Memory B cell (primary cell): ENCODE data around the gene ANKRD13A.
A peak's percentile ranks its signal among the peaks of the same experiment; 100 is the strongest.
"Not testable (repeated sequence)": the region's sequence is repeated elsewhere in the genome, so short reads cannot be mapped to it uniquely, and the experiment has no call there.

Experiments used
- ATAC-seq: fragments of 150-1000 bp; cut with Tn5 transposase; 2 replicates; pipeline ENCODE4 v1.10.0; 2021; ENCODE audit warnings: low read depth, mild to moderate bottlenecking, moderate library complexity
- DNase-seq, 2 donors: peaks; one replicate each; pipeline ENCODE4 v3.0.0; 2022; ENCODE audit warnings: low spot score in 2 of 2
- H3K27ac Mint-ChIP-seq: one replicate; pipeline ENCODE4 v1.8.0; 2022; ENCODE audit warnings: mild to moderate bottlenecking, moderate library complexity, mixed read lengths
- H3K27me3 Mint-ChIP-seq: one replicate; pipeline ENCODE4 v1.8.0; 2022; ENCODE audit warnings: mixed read lengths
- H3K36me3 Mint-ChIP-seq: one replicate; pipeline ENCODE4 v1.8.0; 2022; ENCODE audit warnings: mild to moderate bottlenecking, mixed read lengths
- H3K4me1 Mint-ChIP-seq: one replicate; pipeline ENCODE4 v1.8.0; 2022; ENCODE audit warnings: mixed read lengths
- H3K4me3 Mint-ChIP-seq: one replicate; pipeline ENCODE4 v1.8.0; 2022; ENCODE audit warnings: mild to moderate bottlenecking, moderate library complexity, mixed read lengths
- H3K9me3 Mint-ChIP-seq: one replicate; pipeline ENCODE4 v1.8.0; 2022; ENCODE audit warnings: mixed read lengths

The ANKRD13A gene

DNA sequence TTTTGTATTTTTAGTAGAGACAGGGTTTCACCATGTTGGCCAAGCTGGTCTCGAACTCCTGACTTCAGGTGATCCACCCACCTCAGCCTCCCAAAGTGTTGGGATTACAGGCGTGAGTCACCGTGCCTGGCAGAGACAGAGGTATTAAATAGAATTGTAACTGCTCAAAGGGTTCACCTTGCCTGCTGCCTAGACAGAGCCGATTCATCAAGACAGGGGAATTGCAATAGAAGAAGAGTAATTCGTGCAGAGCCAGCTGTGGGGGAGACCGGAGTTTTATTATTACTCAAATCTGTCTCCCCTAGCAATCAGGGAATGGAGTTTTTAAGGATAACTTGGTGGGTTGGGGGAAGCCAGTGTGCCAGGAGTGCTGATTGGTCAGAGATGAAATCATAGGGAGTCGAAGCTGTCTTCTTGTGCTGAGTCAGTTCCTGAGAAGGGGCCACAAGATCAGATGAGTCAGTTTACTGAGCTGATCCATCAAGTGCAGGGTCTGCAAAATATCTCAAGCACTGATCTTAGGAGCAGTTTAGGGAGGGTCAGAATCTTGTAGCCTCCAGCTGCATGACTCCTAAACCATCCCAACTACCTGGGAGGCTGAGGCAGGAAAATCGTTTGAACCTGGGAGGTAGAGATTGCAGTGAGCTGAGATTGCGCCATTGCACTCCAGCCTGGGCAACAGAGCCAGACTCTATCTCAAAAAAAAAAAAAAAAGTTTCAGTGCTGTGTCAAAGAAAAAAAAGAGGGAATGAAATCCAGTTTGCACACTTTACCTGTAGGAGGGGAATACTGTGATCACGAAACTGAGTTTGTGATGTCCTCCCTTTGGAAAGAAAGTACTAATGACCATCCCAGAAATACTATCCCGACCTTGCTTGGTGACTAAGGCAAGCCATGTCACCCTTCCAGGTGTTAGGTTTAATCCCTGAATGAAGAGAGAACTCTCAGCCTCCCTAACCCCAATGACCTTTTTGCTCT is 56.4 kb downstream of the ANKRD13A start:
- H3K27me3 Mint-ChIP-seq, H3K27ac Mint-ChIP-seq, ATAC-seq, DNase-seq, H3K9me3 Mint-ChIP-seq, H3K4me1 Mint-ChIP-seq, H3K36me3 Mint-ChIP-seq, H3K4me3 Mint-ChIP-seq: not testable (repeated sequence)

DNA sequence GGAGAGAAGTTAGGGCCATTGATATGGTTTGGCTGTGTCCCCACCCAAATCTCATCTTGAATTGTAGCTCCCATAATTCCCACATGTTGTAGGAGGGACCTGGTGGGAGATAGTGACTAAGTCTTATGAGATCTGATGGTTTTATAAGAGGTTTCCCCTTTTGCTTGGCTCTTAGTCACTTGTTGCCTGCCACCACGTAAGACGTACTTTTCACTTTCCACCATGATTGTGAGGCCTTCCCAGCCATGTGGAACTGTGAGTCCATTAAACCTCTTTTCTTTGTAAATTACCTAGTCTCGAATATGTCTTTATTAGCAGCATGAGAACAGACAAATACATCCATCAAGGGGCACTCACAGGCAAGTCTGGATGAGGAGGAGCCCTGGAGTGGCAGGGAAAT is 57.4 kb downstream of the ANKRD13A start:
- H3K36me3 Mint-ChIP-seq, result not testable (repeated sequence)

GRCh38 chr12:110058875-110059615 is 59.8 kb downstream of the ANKRD13A start:
- H3K4me1 Mint-ChIP-seq, result no peaks in the 10 kb centered on the region
- no peaks in the 10 kb centered on the region for H3K36me3 Mint-ChIP-seq
- DNase-seq (no peak), ATAC-seq (no peak)
- H3K27ac Mint-ChIP-seq, result no peak overlapping the region
- peaks cover 3% of the 10 kb centered on the region for H3K27me3 Mint-ChIP-seq
- H3K9me3 Mint-ChIP-seq, result no peaks in the 10 kb centered on the region
- H3K4me3 Mint-ChIP-seq, result no peak overlapping the region

More for the DNA sequence above, 57.4 kb downstream of the ANKRD13A start:
- not testable (repeated sequence) for H3K4me3 Mint-ChIP-seq, DNase-seq, H3K27ac Mint-ChIP-seq, H3K27me3 Mint-ChIP-seq, H3K4me1 Mint-ChIP-seq, ATAC-seq, H3K9me3 Mint-ChIP-seq

DNA sequence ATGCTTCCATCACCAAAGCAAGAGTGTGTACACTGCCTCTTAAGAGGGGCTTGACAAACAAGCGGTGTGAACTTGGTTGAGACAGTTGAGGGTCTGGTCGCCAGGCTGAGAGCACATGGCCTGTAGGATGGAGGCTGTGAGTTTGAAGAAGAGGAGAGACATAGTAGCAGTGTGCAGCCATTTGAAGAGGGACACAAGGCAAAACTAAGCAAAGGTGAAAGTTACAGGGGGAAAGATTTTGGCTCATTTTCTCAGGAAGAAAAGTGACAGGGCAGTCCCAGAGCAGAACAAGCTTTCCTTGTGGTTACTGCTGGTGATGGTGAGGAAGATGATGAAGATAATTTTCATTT is 60.4 kb downstream of the ANKRD13A start:
- DNase-seq (no peak), ATAC-seq (no peak)
- H3K4me1 Mint-ChIP-seq, result no peaks in the 10 kb centered on the region
- no peak overlapping the region for H3K27ac Mint-ChIP-seq
- peaks cover 3% of the 10 kb centered on the region for H3K27me3 Mint-ChIP-seq
- H3K4me3 Mint-ChIP-seq, result no peak overlapping the region
- H3K36me3 Mint-ChIP-seq, result no peaks in the 10 kb centered on the region
- no peaks in the 10 kb centered on the region for H3K9me3 Mint-ChIP-seq

DNA sequence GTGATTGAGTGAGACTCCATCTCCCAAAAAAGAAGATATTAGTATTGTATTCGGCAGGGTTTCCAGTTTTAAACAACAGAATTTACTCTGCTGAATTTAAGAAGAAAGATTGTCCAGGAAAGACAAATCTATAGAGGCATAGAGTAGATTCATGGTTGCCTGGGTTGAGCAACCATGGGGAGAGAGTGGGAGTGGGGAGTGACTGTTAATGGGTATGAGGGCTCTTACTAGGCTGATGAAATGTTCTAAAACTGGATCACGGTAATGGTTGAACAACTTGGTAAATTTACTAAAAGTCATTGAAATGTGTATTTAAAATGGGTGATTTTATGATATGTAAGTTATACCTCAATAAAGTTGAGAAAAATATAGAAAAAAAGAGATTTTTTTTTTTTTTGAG is 63.0 kb downstream of the ANKRD13A start:
- Mint-ChIP-seq H3K4me1 (no peaks in the 10 kb centered on the region), H3K27me3 (peaks cover 5% of the 10 kb centered on the region), H3K36me3 (no peaks in the 10 kb centered on the region), H3K4me3 (no peak overlapping the region), H3K27ac (no peak overlapping the region), H3K9me3 (no peaks in the 10 kb centered on the region)
- ATAC-seq (no peak), DNase-seq (no peak)

DNA sequence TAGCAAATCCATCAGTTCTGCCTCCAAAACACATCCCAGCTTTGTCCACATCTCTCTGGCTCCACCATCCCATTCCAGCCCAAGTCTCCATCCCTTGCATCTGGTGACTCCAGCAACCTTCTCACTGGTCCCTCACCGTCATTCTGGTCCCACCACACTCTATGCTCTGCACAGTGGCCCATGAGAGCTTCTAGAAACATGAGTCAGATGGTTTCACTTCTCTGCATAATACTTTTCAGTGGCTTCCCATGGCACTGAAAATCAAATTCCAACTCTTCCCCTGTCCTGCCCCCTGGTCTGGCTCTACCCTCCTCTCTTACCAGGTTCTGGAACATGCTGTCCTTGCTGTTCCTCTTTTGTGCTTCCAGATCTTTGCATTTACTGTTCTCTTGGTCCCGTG is 66.3 kb downstream of the ANKRD13A start:
- DNase-seq (no peak), ATAC-seq (no peak)
- no peak overlapping the region for H3K27ac Mint-ChIP-seq
- H3K4me1 Mint-ChIP-seq, result no peaks in the 10 kb centered on the region
- H3K27me3 Mint-ChIP-seq, result peaks cover 6% of the 10 kb centered on the region
- no peaks in the 10 kb centered on the region for H3K9me3 Mint-ChIP-seq
- H3K36me3 Mint-ChIP-seq, result no peaks in the 10 kb centered on the region
- H3K4me3 Mint-ChIP-seq, result no peak overlapping the region

GRCh38 chr12:110067531-110067930 is 68.3 kb downstream of the ANKRD13A start:
- ATAC-seq (no peak), DNase-seq (no peak)
- Mint-ChIP-seq H3K27ac (no peak overlapping the region), H3K4me1 (no peaks in the 10 kb centered on the region), H3K36me3 (no peaks in the 10 kb centered on the region), H3K27me3 (peaks cover 3% of the 10 kb centered on the region), H3K9me3 (no peaks in the 10 kb centered on the region), H3K4me3 (no peak overlapping the region)

GRCh38 chr12:110068115-110068514 is 68.9 kb downstream of the ANKRD13A start:
- not testable (repeated sequence) for H3K9me3 Mint-ChIP-seq, H3K36me3 Mint-ChIP-seq, ATAC-seq, H3K27me3 Mint-ChIP-seq, DNase-seq, H3K4me3 Mint-ChIP-seq, H3K4me1 Mint-ChIP-seq, H3K27ac Mint-ChIP-seq

DNA sequence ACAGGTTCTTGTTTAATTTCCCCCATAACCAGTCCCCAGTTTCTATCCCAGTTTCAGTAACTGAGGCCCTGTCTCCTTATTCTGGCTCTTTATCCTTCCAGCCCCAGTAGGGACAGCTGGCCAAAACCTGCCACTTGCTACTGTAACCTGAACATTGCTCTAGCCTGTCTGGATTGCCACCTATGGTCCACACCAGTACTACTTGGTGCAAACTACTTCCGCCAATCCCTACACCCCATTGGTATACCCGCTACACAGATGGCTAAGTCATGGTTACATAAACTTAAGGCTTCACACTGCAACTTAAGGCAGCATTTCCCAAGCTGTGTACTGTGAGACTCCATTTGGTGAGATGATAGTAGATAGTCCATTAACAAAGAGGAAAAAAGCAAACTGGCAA is 69.4 kb downstream of the ANKRD13A start:
- Mint-ChIP-seq H3K36me3 (no peaks in the 10 kb centered on the region), H3K27ac (no peak overlapping the region), H3K9me3 (no peaks in the 10 kb centered on the region)

GRCh38 chr12:110071504-110071903 is 72.3 kb downstream of the ANKRD13A start:
- H3K9me3 Mint-ChIP-seq, result no peaks in the 10 kb centered on the region
- ATAC-seq (no peak), DNase-seq (no peak)
- peaks cover 3% of the 10 kb centered on the region for H3K27me3 Mint-ChIP-seq
- no peak overlapping the region for H3K4me3 Mint-ChIP-seq
- H3K4me1 Mint-ChIP-seq, result peaks cover 4% of the 10 kb centered on the region
- H3K36me3 Mint-ChIP-seq, result no peaks in the 10 kb centered on the region
- no peak overlapping the region for H3K27ac Mint-ChIP-seq

More for the DNA sequence above, 69.4 kb downstream of the ANKRD13A start:
- DNase-seq (no peak), ATAC-seq (no peak)
- H3K4me1 Mint-ChIP-seq, result peaks cover 4% of the 10 kb centered on the region
- peaks cover 5% of the 10 kb centered on the region for H3K27me3 Mint-ChIP-seq
- H3K4me3 Mint-ChIP-seq, result no peak overlapping the region

DNA sequence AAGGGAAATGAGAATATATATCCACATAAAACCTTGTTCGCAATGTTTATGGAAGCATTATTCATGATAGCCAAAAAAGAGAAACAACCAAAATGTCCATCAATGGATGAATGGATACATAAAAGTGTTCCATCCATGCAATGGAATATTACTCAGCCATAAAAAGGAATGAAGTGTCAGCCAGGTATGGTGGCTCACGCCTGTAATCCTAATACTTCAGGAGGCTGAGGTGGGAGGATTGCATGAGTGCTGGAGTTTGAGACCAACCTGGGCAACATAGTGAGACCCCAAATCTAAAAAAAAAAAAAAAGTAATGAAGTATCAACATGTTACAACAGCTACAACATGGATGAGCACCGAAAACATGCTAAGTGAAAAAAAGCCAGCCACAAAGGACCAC is 72.7 kb downstream of the ANKRD13A start:
- peaks cover 3% of the 10 kb centered on the region for H3K27me3 Mint-ChIP-seq
- no peak overlapping the region for H3K4me3 Mint-ChIP-seq
- DNase-seq (no peak), ATAC-seq (no peak)
- H3K9me3 Mint-ChIP-seq, result no peaks in the 10 kb centered on the region
- no peak overlapping the region for H3K27ac Mint-ChIP-seq
- no peaks in the 10 kb centered on the region for H3K36me3 Mint-ChIP-seq
- peaks cover 4% of the 10 kb centered on the region for H3K4me1 Mint-ChIP-seq

- DNase-seq, H3K36me3 Mint-ChIP-seq, H3K4me1 Mint-ChIP-seq, H3K27me3 Mint-ChIP-seq, H3K27ac Mint-ChIP-seq, H3K9me3 Mint-ChIP-seq, ATAC-seq: not testable (repeated sequence)
- peak overlapping the region; percentile 63 for H3K4me3 Mint-ChIP-seq
These were observed 73.4 kb downstream of the ANKRD13A start for GRCh38 chr12:110072636-110073035.

GRCh38 chr12:110073049-110073831 is 74.0 kb downstream of the ANKRD13A start:
- no peak for DNase-seq

GRCh38 chr12:110074089-110074488 is 74.9 kb downstream of the ANKRD13A start:
- Mint-ChIP-seq H3K27me3 (peaks cover 2% of the 10 kb centered on the region), H3K27ac (no peak overlapping the region), H3K9me3 (no peaks in the 10 kb centered on the region), H3K36me3 (no peaks in the 10 kb centered on the region), H3K4me3 (no peak overlapping the region), H3K4me1 (peaks cover 5% of the 10 kb centered on the region)
- DNase-seq, result no peak
- no peak for ATAC-seq

More at GRCh38 chr12:110073049-110073831, 74.0 kb downstream of the ANKRD13A start:
- peaks cover 4% of the 10 kb centered on the region for H3K4me1 Mint-ChIP-seq
- no peaks in the 10 kb centered on the region for H3K9me3 Mint-ChIP-seq
- H3K27me3 Mint-ChIP-seq, result peaks cover 3% of the 10 kb centered on the region
- H3K36me3 Mint-ChIP-seq, result no peaks in the 10 kb centered on the region
- peak overlapping the region; percentile 63 for H3K4me3 Mint-ChIP-seq
- no peak overlapping the region for H3K27ac Mint-ChIP-seq
- ATAC-seq, result peak; percentile 19
